HEK293 (cell line): ENCODE data around the gene PDGFC.

Experiments used
- ELK4 ChIP-seq: IDR thresholded peaks from 2 replicates; pipeline ENCODE4 v1.6.1; 2011; ENCODE audit warnings: mild to moderate bottlenecking, low read depth, low read length, borderline replicate concordance
- GLIS2 ChIP-seq: fragments of 450-650 bp; formaldehyde crosslinking; IDR thresholded peaks from 2 replicates; pipeline ENCODE4 v1.5.1; 2016; ENCODE audit warnings: missing biosample characterization, missing genetic modification characterization
- INSM2 ChIP-seq: fragments of 450-650 bp; formaldehyde crosslinking; IDR thresholded peaks from 2 replicates; pipeline ENCODE4 v1.5.1; 2016; ENCODE audit warnings: missing biosample characterization, missing genetic modification characterization
- KLF17 ChIP-seq: fragments of 450-650 bp; formaldehyde crosslinking; IDR thresholded peaks from 2 replicates; pipeline ENCODE4 v1.5.1; 2016; ENCODE audit warnings: missing biosample characterization, missing genetic modification characterization
- KLF9 ChIP-seq: fragments of 450-650 bp; formaldehyde crosslinking; IDR thresholded peaks from 2 replicates; pipeline ENCODE4 v1.5.1; 2016; ENCODE audit warnings: missing biosample characterization, missing genetic modification characterization, low read depth
- MEIS1 ChIP-seq: sonication (generic); formaldehyde crosslinking; IDR thresholded peaks from 2 replicates; pipeline ENCODE4 v1.8.1; 2022; ENCODE audit warnings: missing genetic modification reagents, mild to moderate bottlenecking, borderline replicate concordance
- OSR2 ChIP-seq: fragments of 450-650 bp; formaldehyde crosslinking; IDR thresholded peaks from 2 replicates; pipeline ENCODE4 v1.5.1; 2016; ENCODE audit warnings: missing biosample characterization, missing genetic modification characterization
- RBAK ChIP-seq: fragments of 450-650 bp; formaldehyde crosslinking; IDR thresholded peaks from 2 replicates; pipeline ENCODE4 v1.5.1; 2016; ENCODE audit warnings: missing biosample characterization, missing genetic modification characterization
- SP2 ChIP-seq: fragments of 450-650 bp; formaldehyde crosslinking; IDR thresholded peaks from 2 replicates; pipeline ENCODE4 v1.5.1; 2016; ENCODE audit warnings: missing biosample characterization, missing genetic modification characterization
- ZBTB17 ChIP-seq: fragments of 450-650 bp; formaldehyde crosslinking; IDR thresholded peaks from 2 replicates; pipeline ENCODE4 v1.5.1; 2016; ENCODE audit warnings: missing biosample characterization, missing genetic modification characterization
- ZBTB44 ChIP-seq: fragments of 450-650 bp; IDR thresholded peaks from 2 replicates; pipeline ENCODE4 v1.5.1; 2018; ENCODE audit warnings: missing biosample characterization, mild to moderate bottlenecking, missing genetic modification characterization
- ZBTB48 ChIP-seq: fragments of 450-650 bp; formaldehyde crosslinking; IDR thresholded peaks from 2 replicates; pipeline ENCODE4 v1.5.1; 2016; ENCODE audit warnings: missing biosample characterization, missing genetic modification characterization
- ZNF114 ChIP-seq: fragments of 450-650 bp; formaldehyde crosslinking; IDR thresholded peaks from 2 replicates; pipeline ENCODE4 v1.5.0; 2017; ENCODE audit warnings: missing biosample characterization, missing genetic modification characterization
- ZNF175 ChIP-seq: fragments of 450-650 bp; formaldehyde crosslinking; IDR thresholded peaks from 2 replicates; pipeline ENCODE4 v1.5.1; 2016; ENCODE audit warnings: missing biosample characterization, missing genetic modification characterization
- ZNF184 ChIP-seq: fragments of 450-650 bp; IDR thresholded peaks from 2 replicates; pipeline ENCODE4 v1.5.1; 2018; ENCODE audit warnings: missing biosample characterization, mild to moderate bottlenecking, missing genetic modification characterization
- ZNF19 ChIP-seq: fragments of 450-650 bp; formaldehyde crosslinking; IDR thresholded peaks from 2 replicates; pipeline ENCODE4; 2016; ENCODE audit warnings: missing biosample characterization, missing genetic modification characterization, low read depth
- ZNF211 ChIP-seq: fragments of 450-650 bp; formaldehyde crosslinking; IDR thresholded peaks from 2 replicates; pipeline ENCODE4 v1.5.1; 2016; ENCODE audit warnings: low read depth, missing biosample characterization, missing genetic modification characterization
- ZNF274 ChIP-seq, 2 experiments: fragments of 200-500 bp in 1 of 2; fragments of 450-650 bp in 1 of 2; sonication (Bioruptor generic) in 1 of 2; formaldehyde crosslinking in 1 of 2; IDR thresholded peaks; 2 replicates each; pipeline versions ENCODE4 v1.5.1 to v1.6.1; 2014 to 2016; ENCODE audit warnings: borderline replicate concordance in 1 of 2, inconsistent platforms in 1 of 2, low read length in 1 of 2, missing biosample characterization in 1 of 2, missing genetic modification characterization in 1 of 2
- ZNF366 ChIP-seq: fragments of 450-650 bp; formaldehyde crosslinking; conservative IDR thresholded peaks from 2 replicates; pipeline ENCODE4 v1.5.1; 2016; ENCODE audit warnings: missing biosample characterization, missing genetic modification characterization
- ZNF398 ChIP-seq: fragments of 450-650 bp; formaldehyde crosslinking; IDR thresholded peaks from 2 replicates; pipeline ENCODE4 v1.5.1; 2017; ENCODE audit warnings: missing biosample characterization, missing genetic modification characterization
- ZNF837 ChIP-seq: fragments of 450-650 bp; formaldehyde crosslinking; IDR thresholded peaks from 2 replicates; pipeline ENCODE4 v1.5.1; 2016; ENCODE audit warnings: missing biosample characterization, missing genetic modification characterization
- ZNF843 ChIP-seq: fragments of 450-650 bp; formaldehyde crosslinking; IDR thresholded peaks from 2 replicates; pipeline ENCODE4 v1.5.1; 2016; ENCODE audit warnings: missing biosample characterization, missing genetic modification characterization
- ZSCAN18 ChIP-seq: fragments of 450-650 bp; formaldehyde crosslinking; IDR thresholded peaks from 2 replicates; pipeline ENCODE4 v1.5.1; 2016; ENCODE audit warnings: missing biosample characterization, missing genetic modification characterization
- ZSCAN4 ChIP-seq: fragments of 450-650 bp; formaldehyde crosslinking; IDR thresholded peaks from 2 replicates; pipeline ENCODE4 v1.5.1; 2017; ENCODE audit warnings: missing biosample characterization, missing genetic modification characterization
- ZSCAN5A ChIP-seq: fragments of 450-650 bp; formaldehyde crosslinking; IDR thresholded peaks from 2 replicates; pipeline ENCODE4 v1.5.1; 2016; ENCODE audit warnings: missing biosample characterization, missing genetic modification characterization

The PDGFC gene

GRCh38 chr4:156815717-156816359 is 155.8 kb downstream of the PDGFC start (continued):
- TF ChIP-seq ZNF184 (tag by site-specific recombination) (no peak), ELK4 (no peak), RBAK (no peak), ZNF843 (tag by site-specific recombination) (peak; percentile 96), ZNF398 (no peak), ZSCAN18 (tag by site-specific recombination) (no peak), GLIS2 (tag by site-specific recombination) (no peak), MEIS1 (CRISPR knock-in tag) (no peak), ZNF837 (tag by site-specific recombination) (no peak), ZBTB44 (0 out of 2 replicates have a peak, but pooled peaks have one; percentile 68), ZSCAN5A (tag by site-specific recombination) (no peak), ZNF366 (tag by site-specific recombination) (peak; percentile 83), KLF9 (tag by site-specific recombination) (peak; percentile 14; the same call in 1 of the 2 replicates), OSR2 (tag by site-specific recombination) (peak; percentile 91), ZSCAN4 (tag by site-specific recombination) (no peak), KLF17 (tag by site-specific recombination) (no peak), ZNF175 (tag by site-specific recombination) (no peak), ZNF274 (IDR thresholded peaks at IDR 0.05; ENCODE audit: low read length) (no peak), ZNF274 (tag by site-specific recombination; IDR thresholded peaks at IDR 0.05; ENCODE audit: borderline replicate concordance) (no peak), SP2 (tag by site-specific recombination) (0 out of 2 replicates have a peak, but pooled peaks have one; percentile 8), ZNF19 (tag by site-specific recombination) (no peak), ZBTB17 (tag by site-specific recombination) (peak; percentile 64), INSM2 (tag by site-specific recombination) (peak; percentile 90), ZBTB48 (tag by site-specific recombination) (no peak), ZNF211 (tag by site-specific recombination) (no peak), ZNF114 (tag by site-specific recombination) (no peak)
